HCT116 (cell line): ENCODE measurements around the gene TRAPPC12. TPM values are rescaled to one million over a fixed set of nuclear protein-coding genes. Genes with fewer than 3 reads are reported as not detected.

ENCODE experiments used
- ATAC-seq: fragments of 200-7000 bp; cut with Tn5 transposase; 2 replicates; pipeline ENCODE4 v1.9.1; 2020; ENCODE audit warnings: mild to moderate bottlenecking, moderate library complexity
- BruUV-seq: library from RNA; stranded (reverse); fragments of 400-500 nt; replicated peaks from 2 replicates; lab custom pipeline; 2021; lab: Mats Ljungman, UMichigan
- CTCF ChIA-PET: fragments of 300-600 bp; sonication (Branson Sonifier 250); formaldehyde crosslinking; loops from one replicate; lab custom pipeline; 2021; ENCODE audit warnings: antibody characterized with exemption; lab: Charles Lee
- POLR2A ChIA-PET: fragments of 300-600, 350-600 bp; sonication (Branson Sonifier 250); formaldehyde crosslinking; loops from one replicate; lab custom pipeline; 2021; ENCODE audit warnings: antibody characterized with exemption; lab: Charles Lee
- RAD21 ChIA-PET, 2 experiments: fragments of 300-600 bp; sonication (Branson Sonifier 250); formaldehyde crosslinking; loops; one replicate each; lab custom pipeline; 2023; ENCODE audit warnings: low total read pairs in 2 of 2; ENCODE audit not compliant: uncharacterized antibody in 2 of 2, unreplicated experiment in 2 of 2, low non-redundant PET in 1 of 2; lab: Charles Lee
- DNase-seq: peaks from one replicate; pipeline ENCODE4 v3.0.0-alpha.2; 2010; ENCODE audit warnings: low read depth, low spot score
- H2AFZ ChIP-seq: fragments of 200-600 bp; shearing (Covaris generic), sonication (generic); 2 replicates; pipeline ENCODE4 v1.6.1; 2017; ENCODE audit warnings: low read depth, mixed run types, mixed read lengths, antibody characterized with exemption, low read length; ENCODE audit not compliant: poor library complexity, severe bottlenecking
- H3K27ac ChIP-seq: 2 replicates; pipeline ENCODE4 v1.5.1; 2012; ENCODE audit warnings: low read depth, low read length
- H3K27me3 ChIP-seq: fragments of 200-600 bp; sonication (generic); 2 replicates; pipeline ENCODE4 v1.6.1; 2016; ENCODE audit warnings: mixed run types, low read length, mixed read lengths; ENCODE audit not compliant: insufficient read depth
- H3K36me3 ChIP-seq, 2 experiments: fragments of 200-500 bp in 1 of 2; fragments of 200-600 bp in 1 of 2; sonication (Bioruptor generic) in 1 of 2; sonication (generic) in 1 of 2; 2 replicates each; pipeline versions ENCODE4 v1.5.1 to v1.6.1; 2014 to 2016; ENCODE audit warnings: low read length in 2 of 2, inconsistent platforms in 1 of 2, mixed read lengths in 1 of 2, mixed run types in 1 of 2; ENCODE audit not compliant: insufficient read depth in 2 of 2, control insufficient read depth in 1 of 2
- H3K4me1 ChIP-seq, 2 experiments: fragments of 200-600 bp in 1 of 2; sonication (generic) in 1 of 2; 2 replicates each; pipeline versions ENCODE4 v1.5.1 to v1.6.1; 2012 to 2017; ENCODE audit warnings: low read length in 2 of 2, inconsistent platforms in 1 of 2, mild to moderate bottlenecking in 1 of 2, mixed read lengths in 1 of 2, mixed run types in 1 of 2, moderate library complexity in 1 of 2; ENCODE audit not compliant: insufficient read depth in 2 of 2, control insufficient read depth in 1 of 2
- H3K4me2 ChIP-seq: fragments of 200-600 bp; sonication (generic); 2 replicates; pipeline ENCODE4 v1.6.1; 2017; ENCODE audit warnings: mixed run types, low read length, mixed read lengths
- H3K4me3 ChIP-seq, 2 experiments: fragments of 200-600 bp in 1 of 2; sonication (generic) in 1 of 2; replicated peaks in 1 of 2; 2 replicates each; pipeline ENCODE4 v1.5.1; 2011 to 2016; ENCODE audit warnings: low read length in 2 of 2, control low read depth in 1 of 2, low read depth in 1 of 2, mild to moderate bottlenecking in 1 of 2, mixed read lengths in 1 of 2, mixed run types in 1 of 2
- H3K79me2 ChIP-seq: fragments of 200-600 bp; sonication (generic); 2 replicates; pipeline ENCODE4 v1.6.1; 2017; ENCODE audit warnings: mild to moderate bottlenecking, mixed run types, low read length, moderate library complexity, mixed read lengths; ENCODE audit not compliant: insufficient read depth
- H3K9ac ChIP-seq: fragments of 200-600 bp; sonication (generic); 2 replicates; pipeline ENCODE4 v1.6.1; 2016; ENCODE audit warnings: low read length, mixed read lengths
- H3K9me2 ChIP-seq: fragments of 200-600 bp; sonication (generic), shearing (Covaris generic); 2 replicates; pipeline ENCODE4 v1.6.1; 2017; ENCODE audit warnings: mixed run types, mild to moderate bottlenecking, moderate library complexity; ENCODE audit not compliant: insufficient read depth
- H3K9me3 ChIP-seq, 2 experiments: fragments of 200-500 bp in 1 of 2; fragments of 200-600 bp in 1 of 2; sonication (Bioruptor generic) in 1 of 2; sonication (generic) in 1 of 2; 2 replicates each; pipeline ENCODE4 v1.6.1; 2014 to 2017; ENCODE audit warnings: low read length in 2 of 2, mixed read lengths in 2 of 2, inconsistent platforms in 1 of 2, low read depth in 1 of 2, mild to moderate bottlenecking in 1 of 2, mixed run types in 1 of 2, moderate library complexity in 1 of 2; ENCODE audit not compliant: control insufficient read depth in 1 of 2, insufficient read depth in 1 of 2
- H4K20me1 ChIP-seq: fragments of 200-600 bp; sonication (generic), shearing (Covaris generic); 2 replicates; pipeline ENCODE4 v1.6.1; 2017; ENCODE audit warnings: mixed run types, mild to moderate bottlenecking, moderate library complexity; ENCODE audit not compliant: insufficient read depth
- CBX3 ChIP-seq: IDR thresholded peaks from 2 replicates; pipeline ENCODE4 v1.6.1; 2012; ENCODE audit warnings: low read depth
- EGR1 ChIP-seq: IDR thresholded peaks from 2 replicates; pipeline ENCODE4 v1.6.1; 2012; ENCODE audit warnings: low read depth
- EZH2 ChIP-seq: fragments of 200-600 bp; sonication (generic); IDR thresholded peaks from 2 replicates; pipeline ENCODE4 v1.6.1; 2017; ENCODE audit warnings: antibody characterized with exemption, mixed run types
- JUND ChIP-seq: IDR thresholded peaks from 2 replicates; pipeline ENCODE4 v1.6.1; 2012
- MAX ChIP-seq: IDR thresholded peaks from 2 replicates; pipeline ENCODE4 v1.6.1; 2012
- SRF ChIP-seq: IDR thresholded peaks from 2 replicates; pipeline ENCODE4 v1.6.1; 2012; ENCODE audit warnings: low read depth
- YY1 ChIP-seq: IDR thresholded peaks from 2 replicates; pipeline ENCODE4 v1.6.1; 2011; ENCODE audit warnings: low read length, low read depth, moderate library complexity, mild to moderate bottlenecking; ENCODE audit not compliant: insufficient replicate concordance; ENCODE audit errors: extremely low read depth
- ZFX ChIP-seq: fragments of 450-650 bp; IDR thresholded peaks from 2 replicates; pipeline ENCODE4 v1.6.1; 2017
- intact Hi-C: fragments of 100-400 bp; cut with micrococcal nuclease; formaldehyde crosslinking; loops from 2 replicates; pipeline ENCODE4 v1.10.0; 2022
- total RNA-seq: library from RNA; stranded (reverse); gene quantifications from one replicate; pipeline ENCODE4 v1.2.1, GENCODE V29; 2021; ENCODE audit not compliant: unreplicated experiment
- TF ChIP-seq, protein P1 (sequence below), 3 experiments: fragments of 200-600 bp in 1 of 3; sonication (generic) in 1 of 3; IDR thresholded peaks in 2 of 3; conservative IDR thresholded peaks in 1 of 3; 2 replicates each; pipeline ENCODE4 v1.5.1; 2012 to 2017; ENCODE audit warnings: low read depth in 2 of 3, low read length in 2 of 3, antibody characterized with exemption in 1 of 3, borderline replicate concordance in 1 of 3, control low read depth in 1 of 3, mild to moderate bottlenecking in 1 of 3, mixed read lengths in 1 of 3, mixed run types in 1 of 3, moderate library complexity in 1 of 3; ENCODE audit not compliant: insufficient read depth in 1 of 3
- TF ChIP-seq, protein P2 (sequence below): IDR thresholded peaks from 2 replicates; pipeline ENCODE4 v1.6.1; 2011; ENCODE audit warnings: mild to moderate bottlenecking, low read length, moderate library complexity; ENCODE audit not compliant: insufficient replicate concordance; ENCODE audit errors: extremely low read depth
- TF ChIP-seq, protein P3 (sequence below): IDR thresholded peaks from 2 replicates; pipeline ENCODE4 v1.6.1; 2012

The TRAPPC12 gene
- total RNA-seq, 1 experiment from 2014 or later, result 47.4 TPM

GRCh38 chr2:3390041-3390440 is 10.5 kb downstream of the TRAPPC12 start:
- H3K36me3 ChIP-seq, result peaks cover 15 to 25% of the 10 kb centered on the region in 2 experiments
- CTCF ChIA-PET, result no interaction called here

DNA sequence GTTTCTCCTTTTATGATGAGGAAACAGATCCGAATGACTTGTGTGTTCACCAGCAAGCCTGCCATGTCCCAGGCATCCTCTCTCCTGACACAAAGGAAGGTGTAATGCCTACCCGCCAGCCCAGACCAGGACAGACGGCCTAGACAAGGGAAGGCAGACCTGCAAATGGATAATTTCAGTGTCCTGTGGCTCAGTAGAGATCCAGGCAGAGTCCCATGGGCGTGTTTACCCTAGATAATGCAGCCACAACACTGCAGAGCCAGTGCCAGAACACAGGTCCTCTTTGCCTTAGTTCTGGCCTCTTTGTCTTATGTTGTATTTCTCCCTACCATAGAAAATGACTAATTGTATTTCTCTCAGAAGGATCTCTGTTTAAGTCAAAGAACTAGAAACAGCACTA is 12.7 kb downstream of the TRAPPC12 start:
- ChIA-PET CTCF (no interaction called here), RAD21 (no interaction called here)
- no peaks in the 10 kb centered on the region for H3K4me1 ChIP-seq
- H3K9me2 ChIP-seq, result no peaks in the 10 kb centered on the region
- TF ChIP-seq YY1, result no peak
- TF ChIP-seq, protein P1, sequence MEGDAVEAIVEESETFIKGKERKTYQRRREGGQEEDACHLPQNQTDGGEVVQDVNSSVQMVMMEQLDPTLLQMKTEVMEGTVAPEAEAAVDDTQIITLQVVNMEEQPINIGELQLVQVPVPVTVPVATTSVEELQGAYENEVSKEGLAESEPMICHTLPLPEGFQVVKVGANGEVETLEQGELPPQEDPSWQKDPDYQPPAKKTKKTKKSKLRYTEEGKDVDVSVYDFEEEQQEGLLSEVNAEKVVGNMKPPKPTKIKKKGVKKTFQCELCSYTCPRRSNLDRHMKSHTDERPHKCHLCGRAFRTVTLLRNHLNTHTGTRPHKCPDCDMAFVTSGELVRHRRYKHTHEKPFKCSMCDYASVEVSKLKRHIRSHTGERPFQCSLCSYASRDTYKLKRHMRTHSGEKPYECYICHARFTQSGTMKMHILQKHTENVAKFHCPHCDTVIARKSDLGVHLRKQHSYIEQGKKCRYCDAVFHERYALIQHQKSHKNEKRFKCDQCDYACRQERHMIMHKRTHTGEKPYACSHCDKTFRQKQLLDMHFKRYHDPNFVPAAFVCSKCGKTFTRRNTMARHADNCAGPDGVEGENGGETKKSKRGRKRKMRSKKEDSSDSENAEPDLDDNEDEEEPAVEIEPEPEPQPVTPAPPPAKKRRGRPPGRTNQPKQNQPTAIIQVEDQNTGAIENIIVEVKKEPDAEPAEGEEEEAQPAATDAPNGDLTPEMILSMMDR (IDR thresholded peaks at IDR 0.05 in 2 of 3, conservative IDR thresholded peaks at IDR 0.05 in 1 of 3; ENCODE audit: borderline replicate concordance in 1 of 3, insufficient read depth in 1 of 3, low read depth in 2 of 3, low read length in 2 of 3), result no peak
- TF ChIP-seq ZFX, result no peak
- no peak for TF ChIP-seq JUND
- TF ChIP-seq MAX, result no peak
- no peak for TF ChIP-seq EGR1
- TF ChIP-seq, protein P2, sequence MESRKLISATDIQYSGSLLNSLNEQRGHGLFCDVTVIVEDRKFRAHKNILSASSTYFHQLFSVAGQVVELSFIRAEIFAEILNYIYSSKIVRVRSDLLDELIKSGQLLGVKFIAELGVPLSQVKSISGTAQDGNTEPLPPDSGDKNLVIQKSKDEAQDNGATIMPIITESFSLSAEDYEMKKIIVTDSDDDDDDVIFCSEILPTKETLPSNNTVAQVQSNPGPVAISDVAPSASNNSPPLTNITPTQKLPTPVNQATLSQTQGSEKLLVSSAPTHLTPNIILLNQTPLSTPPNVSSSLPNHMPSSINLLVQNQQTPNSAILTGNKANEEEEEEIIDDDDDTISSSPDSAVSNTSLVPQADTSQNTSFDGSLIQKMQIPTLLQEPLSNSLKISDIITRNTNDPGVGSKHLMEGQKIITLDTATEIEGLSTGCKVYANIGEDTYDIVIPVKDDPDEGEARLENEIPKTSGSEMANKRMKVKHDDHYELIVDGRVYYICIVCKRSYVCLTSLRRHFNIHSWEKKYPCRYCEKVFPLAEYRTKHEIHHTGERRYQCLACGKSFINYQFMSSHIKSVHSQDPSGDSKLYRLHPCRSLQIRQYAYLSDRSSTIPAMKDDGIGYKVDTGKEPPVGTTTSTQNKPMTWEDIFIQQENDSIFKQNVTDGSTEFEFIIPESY, result no peak
- TF ChIP-seq SRF, result no peak
- TF ChIP-seq, protein P3, sequence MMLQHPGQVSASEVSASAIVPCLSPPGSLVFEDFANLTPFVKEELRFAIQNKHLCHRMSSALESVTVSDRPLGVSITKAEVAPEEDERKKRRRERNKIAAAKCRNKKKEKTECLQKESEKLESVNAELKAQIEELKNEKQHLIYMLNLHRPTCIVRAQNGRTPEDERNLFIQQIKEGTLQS, result no peak
- TF ChIP-seq, all 23 proteins: peak for 0
- H3K9ac ChIP-seq, result no peak overlapping the region
- DNase-seq (no peak), ATAC-seq (no peak)
- intact Hi-C loops, result no loop called here
- peaks cover 0 to 16% of the 10 kb centered on the region in 2 experiments; a peak in 3 of 4 replicates for H3K9me3 ChIP-seq
- H3K79me2 ChIP-seq, result peaks cover 11% of the 10 kb centered on the region
- H3K27me3 ChIP-seq, result no peaks in the 10 kb centered on the region
- H2AFZ ChIP-seq, result no peak overlapping the region
- H4K20me1 ChIP-seq, result no peaks in the 10 kb centered on the region
- H3K27ac ChIP-seq, result no peak overlapping the region
- no TSS peak for BruUV-seq
- peaks cover 15 to 32% of the 10 kb centered on the region in 2 experiments for H3K36me3 ChIP-seq
- no peak overlapping the region for H3K4me2 ChIP-seq
- POLR2A ChIA-PET, result no interaction called here
- H3K4me3 ChIP-seq, result no peak overlapping the region

More at GRCh38 chr2:3390041-3390440, 10.5 kb downstream of the TRAPPC12 start:
- Histone ChIP-seq H3K4me2 (no peak overlapping the region), H3K9me2 (no peaks in the 10 kb centered on the region), H3K4me3 (no peak overlapping the region), H3K79me2 (peaks cover 23% of the 10 kb centered on the region; the same call in 1 of the 2 replicates), H3K27ac (no peak overlapping the region), H3K4me1 (no peaks in the 10 kb centered on the region), H3K9ac (no peak overlapping the region), H3K9me3 (no peaks in the 10 kb centered on the region), H4K20me1 (no peaks in the 10 kb centered on the region; the same call in 1 of the 2 replicates), H3K27me3 (no peaks in the 10 kb centered on the region), H2AFZ (no peak overlapping the region)
- ChIA-PET RAD21 (no interaction called here), POLR2A (no interaction called here)
- TF ChIP-seq CBX3 (no peak), YY1 (no peak), EZH2 (no peak)
- TF ChIP-seq, protein P1 (IDR thresholded peaks at IDR 0.05 in 2 of 3, conservative IDR thresholded peaks at IDR 0.05 in 1 of 3; ENCODE audit: borderline replicate concordance in 1 of 3, insufficient read depth in 1 of 3, low read depth in 2 of 3, low read length in 2 of 3), result no peak
- intact Hi-C loops, result no loop called here
- DNase-seq (no peak), ATAC-seq (no peak)
- BruUV-seq, result no TSS peak
